GM18507 (cell line): Measurements from ENCODE around the gene PLAGL2.
A peak's percentile ranks its signal among the peaks of the same experiment; 100 is the strongest.

Experiments
- DNase-seq: peaks from one replicate; pipeline ENCODE4 v3.0.0; 2011; ENCODE audit warnings: low read depth; ENCODE audit not compliant: insufficient read length; ENCODE audit errors: extremely low spot score
- FAIRE-seq: peaks from 2 replicates; lab custom pipeline; 2011; peaks lifted over from hg19 to GRCh38; lab: Jason Lieb, UNC

The PLAGL2 gene

GRCh38 chr20:32231847-32232246 lies 24.3 kb upstream of the PLAGL2 start:
- FAIRE-seq (peak; percentile 47), DNase-seq (no peak)

- FAIRE-seq, result no peak
- DNase-seq, result no peak
These were observed 23.7 kb upstream of the PLAGL2 start for GRCh38 chr20:32231245-32231644.

GRCh38 chr20:32230707-32231106 lies 23.2 kb upstream of the PLAGL2 start:
- FAIRE-seq, result no peak
- DNase-seq, result no peak

- FAIRE-seq, result no peak
- DNase-seq, result no peak
These were observed 21.8 kb upstream of the PLAGL2 start for GRCh38 chr20:32229251-32229747.

GRCh38 chr20:32227744-32228688 lies 20.5 kb upstream of the PLAGL2 start:
- DNase-seq (no peak), FAIRE-seq (no peak)

GRCh38 chr20:32227306-32227705 lies 19.8 kb upstream of the PLAGL2 start:
- no peak for DNase-seq
- FAIRE-seq, result no peak

- FAIRE-seq, result no peak
- DNase-seq, result no peak
These were observed 18.8 kb upstream of the PLAGL2 start for GRCh38 chr20:32226391-32226790.

- DNase-seq (no peak), FAIRE-seq (no peak)
These were observed 16.9 kb upstream of the PLAGL2 start for GRCh38 chr20:32224463-32224862.

- DNase-seq, result no peak
- FAIRE-seq, result no peak
These were observed 10.8 kb upstream of the PLAGL2 start for GRCh38 chr20:32218156-32218900.

GRCh38 chr20:32216179-32217142 lies 8.9 kb upstream of the PLAGL2 start:
- no peak for FAIRE-seq

GRCh38 chr20:32215729-32216128 lies 8.2 kb upstream of the PLAGL2 start:
- FAIRE-seq (no peak), DNase-seq (no peak)

More at GRCh38 chr20:32216179-32217142, 8.9 kb upstream of the PLAGL2 start:
- no peak for DNase-seq

GRCh38 chr20:32215147-32215546 lies 7.6 kb upstream of the PLAGL2 start:
- FAIRE-seq (no peak), DNase-seq (no peak)

- FAIRE-seq (no peak), DNase-seq (no peak)
These were observed 6.3 kb upstream of the PLAGL2 start for GRCh38 chr20:32213870-32214269.

GRCh38 chr20:32209850-32210605 lies 2.5 kb upstream of the PLAGL2 start:
- DNase-seq, result no peak
- no peak for FAIRE-seq

- no peak for FAIRE-seq
- DNase-seq, result no peak
These were observed 1.1 kb upstream of the PLAGL2 start for GRCh38 chr20:32208499-32209154.

GRCh38 chr20:32206760-32207625 lies 550 bp downstream of the PLAGL2 start:
- DNase-seq (no peak), FAIRE-seq (no peak)
